DMS153 (cell line): ENCODE measurements around the gene SEMA4D.
"Not testable (repeated sequence)": the region's sequence is repeated elsewhere in the genome, so short reads cannot be mapped to it uniquely, and the experiment has no call there.

Source experiments
- DNase-seq: peaks from one replicate; lab custom pipeline; 2025; lab: John Stamatoyannopoulos, UW

The SEMA4D gene

GRCh38 chr9:89353989-89354388, 143.9 kb downstream of the SEMA4D start:
- no peak for DNase-seq

DNA sequence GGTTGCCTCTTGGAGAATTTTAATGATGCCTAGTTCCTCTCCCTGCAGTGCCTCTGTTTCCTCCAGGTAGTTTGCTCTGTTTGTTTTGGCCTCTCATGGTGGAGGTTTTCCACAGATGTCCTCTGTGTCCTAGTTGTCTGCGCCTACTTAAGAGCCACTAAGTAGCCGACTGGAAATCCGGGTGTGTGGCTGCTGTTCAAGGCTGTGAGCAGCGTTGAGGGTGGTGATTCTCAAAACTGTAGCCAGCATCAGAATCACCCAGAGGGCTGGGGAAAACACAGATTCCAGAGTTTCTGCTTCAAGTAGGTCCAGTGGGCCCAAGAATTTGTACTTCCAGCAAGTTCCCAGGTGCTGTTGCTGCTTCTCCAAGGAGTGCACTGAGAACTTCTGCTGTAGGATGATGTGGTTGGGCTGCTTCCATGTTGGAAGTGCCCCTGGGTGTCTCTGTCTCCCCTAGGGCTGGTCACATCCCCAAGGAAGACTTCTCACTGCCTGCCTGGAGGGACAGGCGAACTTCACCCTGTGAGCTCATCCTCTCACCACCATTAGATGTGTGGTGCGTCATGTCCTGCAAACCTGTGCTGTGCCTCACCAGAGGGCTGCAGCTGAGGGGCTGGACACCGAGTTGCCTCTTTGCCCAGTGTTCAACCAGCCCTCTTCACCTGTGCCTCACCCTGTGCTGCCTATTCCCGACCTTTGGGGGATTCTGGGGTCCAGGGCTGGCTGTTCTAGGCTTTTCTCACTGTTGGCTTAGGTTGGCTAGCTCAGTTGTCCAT, 144.9 kb downstream of the SEMA4D start:
- no peak for DNase-seq

GRCh38 chr9:89352451-89352850, 145.5 kb downstream of the SEMA4D start:
- no peak for DNase-seq

DNA sequence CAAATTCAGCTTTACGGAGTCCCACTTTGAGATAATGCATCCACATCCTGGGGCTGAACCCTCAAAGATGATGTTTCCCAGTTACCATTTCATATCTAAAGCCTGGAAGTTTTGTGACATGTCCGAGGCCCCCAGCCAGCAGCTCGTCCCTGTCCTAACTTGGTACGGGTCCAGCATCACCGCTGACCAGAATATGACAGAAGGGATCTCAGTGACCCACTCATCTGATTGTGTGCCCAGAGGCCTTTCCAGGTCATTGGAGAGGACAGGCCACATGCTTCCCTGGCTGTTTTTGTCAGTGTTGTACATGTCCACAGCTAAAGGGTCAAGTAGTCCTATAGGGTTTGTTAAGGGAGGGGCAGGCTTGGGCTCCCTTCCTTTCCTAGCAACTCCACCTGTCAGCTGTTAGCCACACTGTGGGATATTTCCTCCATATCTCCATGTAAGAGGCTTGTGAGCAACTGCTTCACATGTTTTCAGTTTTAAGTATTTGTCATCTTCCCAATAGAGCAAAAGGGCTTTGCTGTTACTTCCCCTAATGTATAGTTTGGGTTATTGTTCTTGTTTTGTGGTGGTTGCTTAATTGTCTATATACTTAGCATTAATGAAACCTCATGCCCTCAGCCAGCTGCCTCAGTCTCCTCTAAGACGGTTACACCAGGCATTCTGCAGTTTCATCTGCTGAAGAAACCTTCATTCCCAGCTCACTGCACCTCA, 146.2 kb downstream of the SEMA4D start:
- no peak for DNase-seq

GRCh38 chr9:89350988-89351557, 146.8 kb downstream of the SEMA4D start:
- no peak for DNase-seq

DNA sequence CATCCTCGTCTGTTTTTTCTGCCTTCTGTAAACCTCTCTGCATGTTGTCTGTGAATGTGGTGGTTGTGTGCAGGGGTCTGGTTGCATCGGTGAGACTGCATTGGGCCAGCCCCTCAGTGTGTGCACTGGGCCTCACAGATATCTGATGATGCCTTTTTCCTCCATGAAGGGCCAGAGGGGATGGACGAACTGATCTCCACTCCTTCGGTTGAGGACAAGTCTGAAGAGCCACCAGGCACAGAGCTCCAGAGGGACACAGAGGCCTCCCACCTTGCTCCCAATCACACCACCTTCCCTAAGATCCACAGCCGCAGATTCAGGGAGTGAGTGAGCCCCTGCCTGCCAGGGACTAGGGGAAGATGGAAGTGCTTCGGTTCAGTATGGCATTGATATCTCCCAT, 148.3 kb downstream of the SEMA4D start:
- no peak for DNase-seq

GRCh38 chr9:89347651-89348050, 150.3 kb downstream of the SEMA4D start:
- no peak for DNase-seq

DNA sequence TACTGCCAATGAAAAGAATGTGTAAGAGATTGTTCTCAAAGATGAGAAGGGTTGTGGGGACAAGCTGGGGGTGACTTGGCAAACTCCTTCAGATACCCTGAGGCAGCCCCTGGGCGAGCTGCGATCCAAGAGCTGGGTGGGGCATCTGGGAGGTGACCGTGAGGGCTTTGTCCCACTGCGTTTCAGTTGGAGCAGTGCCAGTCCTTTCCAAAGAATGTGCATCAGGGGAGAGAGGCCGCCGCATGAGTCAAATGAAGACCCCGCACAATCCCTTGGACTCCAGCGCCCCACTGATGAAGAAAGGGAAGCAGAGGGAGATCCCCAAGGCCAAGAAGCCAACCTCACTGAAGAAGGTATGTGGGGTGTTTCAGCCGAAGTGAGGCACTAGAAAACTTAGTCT, 151.2 kb downstream of the SEMA4D start:
- DNase-seq = no peak

DNA sequence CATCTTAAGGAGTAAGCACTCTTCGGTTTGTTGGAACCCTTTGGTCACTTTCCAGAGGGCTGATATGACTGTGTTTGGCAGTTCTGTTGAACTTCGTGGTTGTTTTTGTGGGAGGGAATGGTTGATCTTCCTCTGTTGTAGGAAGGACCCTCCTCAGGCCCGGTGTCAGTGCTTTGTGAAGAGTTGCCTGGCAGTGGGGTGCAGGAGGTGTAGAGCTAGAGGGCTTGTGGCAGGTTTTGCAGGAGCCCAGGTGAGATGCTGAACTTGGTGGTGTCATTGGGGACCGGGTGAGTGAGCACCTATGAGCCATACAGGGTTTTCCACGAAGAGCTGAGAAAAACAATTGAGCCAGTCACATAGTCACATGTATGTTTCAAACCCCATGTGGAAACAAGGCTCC, 152.4 kb downstream of the SEMA4D start:
- DNase-seq = no peak

DNA sequence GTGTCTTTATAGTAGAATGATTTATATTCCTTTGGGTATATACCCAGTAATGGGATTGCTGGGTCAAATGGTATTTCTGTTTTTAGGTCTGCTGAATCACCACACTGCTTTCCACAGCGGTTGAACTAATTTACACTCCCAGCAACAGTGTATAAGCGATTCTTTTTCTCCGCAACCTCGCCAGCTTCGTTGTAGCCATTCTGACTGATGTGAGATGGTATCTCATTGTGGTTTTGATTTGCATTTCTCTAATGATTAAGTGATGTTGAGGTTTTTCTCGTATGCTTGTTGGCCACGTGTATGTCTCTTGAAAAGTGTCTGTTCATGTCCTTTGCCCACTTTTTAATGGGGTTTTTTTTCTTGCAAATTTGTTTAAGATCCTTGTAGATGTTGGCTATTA, 154.1 kb downstream of the SEMA4D start:
- DNase-seq = not testable (repeated sequence)

GRCh38 chr9:89342948-89343347, 155.0 kb downstream of the SEMA4D start:
- DNase-seq = no peak

DNA sequence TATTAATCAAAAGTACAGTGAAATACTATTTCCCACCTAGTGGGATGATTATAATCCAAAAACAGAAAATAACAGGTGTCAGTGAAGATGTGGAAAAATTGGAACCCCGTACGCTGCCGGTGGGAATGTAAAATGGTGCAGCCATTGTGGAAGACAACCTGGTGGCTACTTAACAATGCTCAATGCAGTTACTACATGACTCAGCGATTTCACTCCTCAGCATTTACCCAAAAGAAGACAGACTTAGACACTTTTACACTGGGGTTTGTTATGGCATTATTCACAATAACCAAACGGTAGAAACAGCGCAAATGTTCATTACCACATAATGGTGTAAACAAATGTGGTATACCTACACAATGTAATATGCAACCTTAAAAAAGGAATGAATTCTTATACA, 155.7 kb downstream of the SEMA4D start:
- DNase-seq = no peak

DNA sequence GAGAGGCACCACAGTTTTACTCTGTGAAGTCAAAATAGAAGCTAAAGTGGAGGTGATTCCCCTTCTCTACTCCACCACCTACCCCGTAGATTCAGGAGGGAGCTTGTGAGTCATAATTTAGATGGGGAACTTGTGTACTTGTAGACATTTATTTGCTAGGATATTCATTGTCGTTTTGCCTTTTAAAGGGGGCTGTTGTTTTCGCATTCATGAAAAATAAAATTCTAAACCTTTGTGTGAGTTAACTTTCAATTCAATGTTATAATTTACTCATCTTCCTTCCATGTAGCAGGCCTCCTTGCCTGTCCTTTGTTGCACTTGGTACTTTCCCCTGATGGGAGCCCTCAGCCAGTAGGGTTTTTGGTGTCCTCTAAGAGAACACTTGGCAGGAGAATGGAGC, 157.6 kb downstream of the SEMA4D start:
- DNase-seq = no peak

DNA sequence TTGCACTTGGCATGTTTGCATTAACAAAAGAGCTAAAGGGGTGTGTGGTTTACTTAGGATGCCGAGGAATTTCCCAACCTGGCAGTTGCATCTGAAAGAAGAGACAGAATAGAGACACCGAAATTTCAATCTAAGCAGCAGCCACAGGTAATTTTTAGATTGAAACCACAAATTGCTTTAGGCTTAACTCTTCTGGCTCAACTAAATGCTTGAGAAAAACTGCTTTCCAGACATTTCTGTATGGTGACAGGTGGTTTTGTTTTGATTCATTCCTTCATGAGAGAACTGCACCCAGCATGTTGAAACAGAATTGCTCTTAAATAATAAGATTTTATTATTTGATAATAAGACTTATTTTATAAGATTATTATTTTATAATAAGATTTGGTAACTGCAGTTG, 158.1 kb downstream of the SEMA4D start:
- no peak for DNase-seq

- DNase-seq = no peak
Measured at GRCh38 chr9:89330513-89330912, 167.4 kb downstream of the SEMA4D start.

DNA sequence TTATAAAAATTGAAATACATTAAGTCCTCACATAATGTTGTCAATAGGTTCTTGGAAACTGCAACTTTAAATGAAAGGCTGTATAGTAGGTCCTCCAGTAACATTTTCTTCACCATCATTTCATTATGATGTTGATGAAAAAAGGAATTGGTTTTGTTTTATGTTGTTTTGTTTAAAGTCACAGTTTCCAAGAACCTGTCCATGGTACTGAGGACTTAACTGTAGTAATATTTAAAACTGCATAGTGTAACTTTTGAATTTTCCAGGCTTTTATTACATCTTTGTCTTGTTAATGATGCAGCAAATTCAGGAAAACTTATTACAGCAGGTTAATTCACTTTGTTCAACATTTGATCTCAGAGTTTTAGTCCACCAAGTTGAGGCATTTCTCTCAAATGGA, 168.0 kb downstream of the SEMA4D start:
- no peak for DNase-seq

DNA sequence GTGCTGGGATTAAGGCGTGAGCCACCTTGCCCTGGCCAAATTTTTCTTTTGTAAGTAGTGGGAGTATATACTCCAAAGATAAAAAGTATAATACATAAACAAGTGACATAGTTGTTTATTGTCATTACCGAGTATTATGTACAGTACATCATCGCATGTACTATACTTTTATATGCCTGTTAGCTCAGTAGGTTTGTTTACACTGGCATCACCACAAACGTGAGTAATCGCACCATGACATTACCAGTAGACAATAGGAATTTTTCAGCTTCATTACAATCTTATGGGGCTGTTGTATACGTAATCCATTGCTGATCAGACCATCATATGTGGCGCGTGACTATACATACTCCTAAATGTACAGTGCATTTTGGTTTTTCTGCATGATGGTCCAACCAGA, 169.8 kb downstream of the SEMA4D start:
- no peak for DNase-seq

DNA sequence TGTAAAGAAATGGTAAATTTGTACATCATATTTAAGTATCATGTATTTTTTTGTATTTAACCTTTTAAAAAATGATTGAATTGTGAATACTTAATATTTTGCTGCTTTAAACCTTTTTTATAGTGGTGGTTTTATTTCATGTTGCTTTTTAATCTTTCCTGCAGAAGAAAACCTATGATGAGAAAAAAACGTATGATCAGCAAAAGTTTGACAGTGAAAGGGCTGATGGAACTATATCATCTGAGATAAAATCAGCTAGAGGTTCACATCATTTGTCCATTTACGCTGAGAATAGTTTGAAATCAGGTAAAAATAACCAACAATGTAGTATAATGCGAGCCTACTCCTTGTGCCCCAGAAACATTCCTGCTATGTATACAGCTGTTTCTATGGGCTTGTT, 172.2 kb downstream of the SEMA4D start:
- no peak for DNase-seq

- DNase-seq = no peak
Measured at GRCh38 chr9:89323390-89323789, 174.5 kb downstream of the SEMA4D start.

GRCh38 chr9:89319015-89319905, 178.7 kb downstream of the SEMA4D start:
- DNase-seq = no peak

GRCh38 chr9:89318123-89319014, 179.5 kb downstream of the SEMA4D start, which contains the start of gene SECISBP2:
Gene SECISBP2, plus strand, starts transcription at chr9:89318500. Its CDS starts 77 bp downstream, at chr9:89318577.
- DNase-seq = peak; percentile 91
